Measurements from ENCODE around the gene CA14. TPM values are rescaled to one million over a fixed set of nuclear protein-coding genes. Genes with fewer than 3 reads are reported as not detected.

The CA14 gene
- total and polyA plus RNA-seq, 9 of the 15 experiments (the other 6 are each of a cell fraction or from before 2014, with no cell fraction given), result 0.13 to 0.57 (median 0.26) TPM; not detected in 1

- TF ChIP-seq ZBTB49 (CRISPR knock-in tag; IDR thresholded peaks at IDR 0.05; ENCODE audit: borderline replicate concordance), result 0 out of 2 replicates have a peak, but pooled peaks have one; percentile 64
- TF ChIP-seq ZNF398 (CRISPR knock-in tag; IDR thresholded peaks at IDR 0.05), result no peak
- TF ChIP-seq ARID2 (IDR thresholded peaks at IDR 0.05), result peak; percentile 60; the same call in 1 of the 2 replicates
- no peak for TF ChIP-seq ZNF217 (CRISPR knock-in tag; IDR thresholded peaks at IDR 0.05)
- peak; percentile 74; the same call in 1 of the 2 replicates for TF ChIP-seq POLR2AphosphoS2 (IDR thresholded peaks at IDR 0.05; ENCODE audit: low read length)
- TF ChIP-seq ZNF197 (CRISPR knock-in tag; IDR thresholded peaks at IDR 0.05; ENCODE audit: low read depth), result no peak
- 0 out of 2 replicates have a peak, but pooled peaks have one; percentile 65 for TF ChIP-seq XRCC5 (IDR thresholded peaks at IDR 0.05; ENCODE audit: low read depth, low read length)
- no peak for TF ChIP-seq NELFE (IDR thresholded peaks at IDR 0.05; ENCODE audit: insufficient read depth, insufficient read length)
- peak; percentile 90 for TF ChIP-seq HLTF (IDR thresholded peaks at IDR 0.05)
- no peak for TF ChIP-seq EP300 (IDR thresholded peaks at IDR 0.05; ENCODE audit: low read length)
- TF ChIP-seq ZNF408 (CRISPR knock-in tag; IDR thresholded peaks at IDR 0.05; ENCODE audit: low read depth), result no peak
- TF ChIP-seq RCOR1 (IDR thresholded peaks at IDR 0.05; ENCODE audit: borderline replicate concordance in 1 of 2, low read depth in 2 of 2, low read length in 2 of 2), result no peak; a peak in 1 of 4 replicates
- no peak for TF ChIP-seq NFATC3 (IDR thresholded peaks at IDR 0.05)
- no peak for TF ChIP-seq SREBF2 (CRISPR knock-in tag; IDR thresholded peaks at IDR 0.05)
- no peak for TF ChIP-seq ESRRB (CRISPR knock-in tag; IDR thresholded peaks at IDR 0.05; ENCODE audit: borderline replicate concordance)
- no peak for TF ChIP-seq COPS2 (conservative IDR thresholded peaks at IDR 0.05)
- TF ChIP-seq ARNT (IDR thresholded peaks at IDR 0.05), result peak in 1 of 2 experiments; percentile 71; a peak in 3 of 4 replicates
- TF ChIP-seq PHB2 (IDR thresholded peaks at IDR 0.05; ENCODE audit: low read depth), result peak; percentile 45; the same call in 1 of the 2 replicates
- TF ChIP-seq NCOR1 (IDR thresholded peaks at IDR 0.05), result peak; percentile 50
- TF ChIP-seq ZNF282 (CRISPR knock-in tag; IDR thresholded peaks at IDR 0.05), result no peak
- TF ChIP-seq ZNF165 (CRISPR knock-in tag; IDR thresholded peaks at IDR 0.05; ENCODE audit: borderline replicate concordance), result no peak
- TF ChIP-seq ZNF644 (tag; IDR thresholded peaks at IDR 0.05; ENCODE audit: low read depth), result no peak; the same call in 1 of the 2 replicates
- TF ChIP-seq E2F1 (CRISPR knock-in tag; IDR thresholded peaks at IDR 0.05), result peak; percentile 97
- peak in 1 of 2 experiments; percentile 49; a peak in 2 of 3 replicates for TF ChIP-seq CBX3 (IDR thresholded peaks at IDR 0.05; ENCODE audit: borderline replicate concordance in 1 of 2, low read length in 2 of 2)
Measured at GRCh38 chr1:150235852-150236613, 21.5 kb upstream of the CA14 start, which contains the start of gene ANP32E (continued).

All from K562 (cell line).